ENCODE results near the gene ADAT1. TPM values are rescaled to one million over a fixed set of nuclear protein-coding genes. Genes with fewer than 3 reads are reported as not detected.

ADAT1 gene
- polyA plus RNA-seq, 1 experiment = 18.9 TPM

DNA sequence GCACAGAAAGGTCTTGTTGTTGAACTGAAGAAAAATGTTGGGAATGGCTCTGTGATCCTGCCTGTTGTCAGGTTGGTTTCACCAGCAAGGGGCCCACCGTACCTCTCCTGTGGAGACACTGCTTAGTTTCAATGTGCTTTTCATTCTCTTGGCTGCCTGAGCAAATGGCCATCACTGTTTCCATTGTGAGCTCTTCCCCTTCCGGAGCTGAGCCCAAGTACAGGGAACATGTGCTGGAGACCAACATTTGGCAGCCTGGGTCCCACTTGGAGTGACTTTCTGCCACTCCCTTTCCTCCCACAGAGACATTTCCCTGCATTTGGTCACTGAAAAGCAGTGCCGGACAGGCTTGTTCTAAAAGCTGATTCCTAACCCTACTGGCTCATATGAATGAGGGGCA lies 33.8 kb downstream of the ADAT1 start:
- TF ChIP-seq CTCF (IDR thresholded peaks at IDR 0.05; ENCODE audit: insufficient read depth, low read depth, low read length) = no peak
- no peaks in the 10 kb centered on the region for H3K27me3 ChIP-seq (ENCODE audit: control insufficient read depth, insufficient read depth, low read length)
- no peak overlapping the region for H3K4me3 ChIP-seq (ENCODE audit: low read depth, low read length)
- DNase-seq (ENCODE audit: low read depth) = no peak
- ChIA-PET POLR2A (no interaction called here), CTCF (no interaction called here)
- H3K36me3 ChIP-seq (ENCODE audit: control insufficient read depth, insufficient read depth, low read length) = peaks cover 1% of the 10 kb centered on the region

DNA sequence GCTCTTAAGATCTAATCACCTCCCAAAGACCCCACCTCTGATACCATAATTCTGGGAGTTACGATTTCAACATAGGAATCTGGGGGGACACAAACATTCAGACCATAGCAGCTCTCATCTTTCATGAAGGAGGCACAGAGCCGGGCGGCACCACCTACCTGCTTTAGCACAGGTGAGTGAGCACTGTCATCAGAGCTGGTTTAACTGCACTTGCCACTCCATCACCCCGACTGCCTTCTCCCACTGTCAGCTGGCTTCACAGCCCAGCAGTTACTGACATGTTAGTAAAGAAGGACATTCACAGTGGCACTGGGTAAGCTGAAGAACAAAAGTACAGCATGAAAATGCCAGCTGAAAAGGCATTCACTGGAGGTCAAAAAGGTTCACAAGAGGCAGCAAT lies 34.4 kb downstream of the ADAT1 start:
- ChIA-PET CTCF (interaction anchor here (1.2 kb wide), 1 partner anchor 15 kb away, joined by 3 read pairs; no protein-coding TSS in a partner anchor), POLR2A (no interaction called here)
- H3K27me3 ChIP-seq (ENCODE audit: control insufficient read depth, insufficient read depth, low read length) = no peaks in the 10 kb centered on the region
- no peak for DNase-seq (ENCODE audit: low read depth)
- TF ChIP-seq CTCF (IDR thresholded peaks at IDR 0.05; ENCODE audit: insufficient read depth, low read depth, low read length) = no peak
- H3K36me3 ChIP-seq (ENCODE audit: control insufficient read depth, insufficient read depth, low read length) = peaks cover 1% of the 10 kb centered on the region
- H3K4me3 ChIP-seq (ENCODE audit: low read depth, low read length) = no peak overlapping the region

DNA sequence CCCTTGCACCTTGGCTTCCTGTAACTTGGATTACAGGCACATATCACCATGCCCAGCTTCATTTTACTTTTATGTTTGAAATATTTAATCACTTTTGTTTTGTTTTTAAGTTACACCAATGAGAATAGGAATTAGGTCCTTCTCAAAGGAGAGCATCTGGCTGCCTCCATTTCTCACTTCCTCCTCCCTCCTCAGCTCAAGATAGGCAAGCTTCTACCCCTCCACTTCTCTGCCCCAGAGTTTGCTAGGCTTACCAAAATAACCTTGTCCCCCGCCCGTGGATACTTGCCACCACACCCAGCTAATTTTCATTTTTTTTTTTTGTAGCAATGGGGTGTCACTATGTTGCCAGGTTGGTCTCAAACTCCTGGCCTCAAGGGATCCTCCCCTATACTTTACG lies 39.0 kb downstream of the ADAT1 start:
- CTCF ChIA-PET = interaction anchor here (1.1 kb wide), 1 partner anchor 9 kb away, joined by 3 read pairs; no protein-coding TSS in a partner anchor
- POLR2A ChIA-PET = no interaction called here

GRCh38 chr16:75579281-75579834 lies 43.7 kb downstream of the ADAT1 start:
- CTCF ChIA-PET = interaction anchor here (1.4 kb wide), 1 partner anchor 14 kb away, joined by 4 read pairs; no protein-coding TSS in a partner anchor
- DNase-seq (ENCODE audit: low read depth) = no peak
- Histone ChIP-seq H3K4me3 (ENCODE audit: low read depth, low read length) (no peak overlapping the region), H3K36me3 (ENCODE audit: control insufficient read depth, insufficient read depth, low read length) (peaks cover 13% of the 10 kb centered on the region), H3K27me3 (ENCODE audit: control insufficient read depth, insufficient read depth, low read length) (no peaks in the 10 kb centered on the region)
- POLR2A ChIA-PET = no interaction called here
- no peak for TF ChIP-seq CTCF (IDR thresholded peaks at IDR 0.05; ENCODE audit: insufficient read depth, low read depth, low read length)

More for the DNA sequence above, 39.0 kb downstream of the ADAT1 start:
- H3K36me3 ChIP-seq (ENCODE audit: control insufficient read depth, insufficient read depth, low read length) = peaks cover 3% of the 10 kb centered on the region
- no peaks in the 10 kb centered on the region for H3K27me3 ChIP-seq (ENCODE audit: control insufficient read depth, insufficient read depth, low read length)
- no peak overlapping the region for H3K4me3 ChIP-seq (ENCODE audit: low read depth, low read length)
- no peak for DNase-seq (ENCODE audit: low read depth)
- no peak for TF ChIP-seq CTCF (IDR thresholded peaks at IDR 0.05; ENCODE audit: insufficient read depth, low read depth, low read length)

- ChIA-PET CTCF (interaction anchor here (1.4 kb wide), 1 partner anchor 14 kb away, joined by 4 read pairs; no protein-coding TSS in a partner anchor), POLR2A (no interaction called here)
- H3K36me3 ChIP-seq (ENCODE audit: control insufficient read depth, insufficient read depth, low read length) = peaks cover 19% of the 10 kb centered on the region
- no peak for TF ChIP-seq CTCF (IDR thresholded peaks at IDR 0.05; ENCODE audit: insufficient read depth, low read depth, low read length)
- H3K27me3 ChIP-seq (ENCODE audit: control insufficient read depth, insufficient read depth, low read length) = no peaks in the 10 kb centered on the region
- no peak for DNase-seq (ENCODE audit: low read depth)
- H3K4me3 ChIP-seq (ENCODE audit: low read depth, low read length) = no peak overlapping the region
Observed at GRCh38 chr16:75578725-75579124, 44.4 kb downstream of the ADAT1 start.

All from BJ (cell line).